SH-SY5Y (cell line): Measurements from ENCODE around the gene MAPT.

Source experiments
- GATA2 ChIP-seq: IDR thresholded peaks from 2 replicates; pipeline ENCODE4 v1.6.1; 2011; ENCODE audit warnings: mild to moderate bottlenecking, low read depth, low read length
- GATA3 ChIP-seq: IDR thresholded peaks from 2 replicates; pipeline ENCODE4 v1.6.1; 2011; ENCODE audit warnings: low read depth, mild to moderate bottlenecking, low read length, moderate library complexity

GRCh38 chr17:46010597-46011186 is 116.3 kb downstream of the MAPT start:
- no peak for TF ChIP-seq GATA3
- TF ChIP-seq GATA2, result no peak
